Measurements from ENCODE around the gene KYAT1. TPM values are rescaled to one million over a fixed set of nuclear protein-coding genes. Genes with fewer than 3 reads are reported as not detected.

The KYAT1 gene
- 9.9 and 13.5 TPM in 2 replicates for total RNA-seq
- 9.8 TPM for polyA plus RNA-seq (2012)

DNA sequence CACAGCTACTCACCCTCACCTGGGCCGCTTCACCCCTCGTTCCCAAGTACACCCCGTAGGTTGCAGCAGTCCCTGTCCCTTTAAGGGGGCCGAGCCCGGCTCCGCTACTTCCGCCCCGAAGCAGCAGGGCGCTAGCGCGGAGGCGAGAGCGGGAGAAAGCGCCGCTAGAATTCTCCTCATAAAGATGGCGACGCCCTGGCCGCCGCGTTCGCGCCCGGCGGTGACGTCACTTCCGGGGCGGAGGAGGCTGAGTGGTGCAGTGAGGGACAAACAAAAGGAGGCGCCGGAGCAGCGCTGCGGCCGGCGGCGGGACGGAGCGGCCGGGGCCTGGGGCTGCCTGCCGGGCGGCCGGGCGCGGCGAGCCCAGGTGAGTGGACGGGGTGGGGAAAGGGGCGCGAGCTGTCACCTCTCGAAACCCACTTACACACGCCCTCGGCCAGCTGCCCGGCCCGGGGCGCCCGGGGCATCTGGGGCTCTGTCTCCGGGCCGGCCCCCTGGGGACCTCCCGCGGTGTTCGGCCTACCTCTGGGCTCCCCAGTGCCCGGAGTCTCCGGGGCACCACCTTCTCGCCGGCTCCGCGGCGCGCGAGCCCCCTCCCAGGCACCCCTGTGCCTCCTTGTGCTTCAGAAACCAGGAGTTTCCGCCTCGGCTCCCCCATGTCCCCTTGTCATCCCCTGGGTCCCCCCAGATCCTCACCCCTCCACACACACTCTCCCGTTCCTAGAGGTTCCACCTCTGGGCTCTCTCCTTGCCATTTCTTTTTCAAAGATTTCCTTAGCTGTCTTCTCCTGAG, at the start of gene KYAT1, which contains the start of gene LRRC8A:
TSS of gene KYAT1 (minus strand) at position 67 of the 793 bp plus-strand sequence. CDS start 36,545 bp downstream, outside the sequence.
TSS of gene LRRC8A (plus strand) at position 250 of the 793 bp plus-strand sequence. CDS start 25,032 bp downstream, outside the sequence.
- peak; percentile 97 for DNase-seq (ENCODE audit: low read depth)

DNA sequence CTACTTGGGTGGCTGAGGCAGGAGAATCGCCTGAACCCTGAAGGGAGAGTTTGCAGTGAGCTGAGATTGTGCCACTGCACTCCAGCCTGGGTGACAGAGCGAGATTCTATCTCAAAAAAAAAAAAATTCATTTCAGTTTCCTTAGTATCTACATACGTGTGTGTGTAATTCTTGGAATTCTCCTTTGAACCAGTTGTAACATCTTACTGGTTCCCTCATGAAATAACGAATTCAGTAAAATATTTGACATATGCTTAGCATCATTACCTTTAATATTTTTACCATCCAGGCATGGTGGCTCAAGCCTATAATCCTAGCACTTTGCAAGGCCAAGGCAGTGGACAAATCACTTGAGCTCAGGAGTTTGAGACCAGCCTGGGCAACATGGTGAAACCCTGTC, 47.8 kb upstream of the KYAT1 start:
- DNase-seq (ENCODE audit: low read depth) = no peak

DNA sequence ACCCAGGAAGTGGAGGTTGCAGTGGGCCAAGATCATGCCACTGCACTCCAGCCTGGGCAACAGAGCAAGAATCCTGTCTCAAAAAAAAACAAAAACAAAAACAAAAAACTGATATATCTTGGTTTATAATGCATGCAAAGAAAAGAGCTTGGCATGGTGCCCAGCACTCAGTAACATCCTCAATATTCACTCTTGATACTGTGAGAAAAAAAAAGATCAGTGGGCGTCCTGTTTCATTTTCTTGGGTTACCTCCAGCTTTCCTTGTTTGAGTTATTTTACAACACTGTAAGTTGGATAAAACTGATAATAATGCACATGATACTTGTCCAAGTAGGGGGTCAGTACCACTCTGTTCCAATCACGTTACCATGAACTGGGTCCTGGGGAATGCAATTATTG, 46.9 kb upstream of the KYAT1 start:
- DNase-seq (ENCODE audit: low read depth) = no peak

DNA sequence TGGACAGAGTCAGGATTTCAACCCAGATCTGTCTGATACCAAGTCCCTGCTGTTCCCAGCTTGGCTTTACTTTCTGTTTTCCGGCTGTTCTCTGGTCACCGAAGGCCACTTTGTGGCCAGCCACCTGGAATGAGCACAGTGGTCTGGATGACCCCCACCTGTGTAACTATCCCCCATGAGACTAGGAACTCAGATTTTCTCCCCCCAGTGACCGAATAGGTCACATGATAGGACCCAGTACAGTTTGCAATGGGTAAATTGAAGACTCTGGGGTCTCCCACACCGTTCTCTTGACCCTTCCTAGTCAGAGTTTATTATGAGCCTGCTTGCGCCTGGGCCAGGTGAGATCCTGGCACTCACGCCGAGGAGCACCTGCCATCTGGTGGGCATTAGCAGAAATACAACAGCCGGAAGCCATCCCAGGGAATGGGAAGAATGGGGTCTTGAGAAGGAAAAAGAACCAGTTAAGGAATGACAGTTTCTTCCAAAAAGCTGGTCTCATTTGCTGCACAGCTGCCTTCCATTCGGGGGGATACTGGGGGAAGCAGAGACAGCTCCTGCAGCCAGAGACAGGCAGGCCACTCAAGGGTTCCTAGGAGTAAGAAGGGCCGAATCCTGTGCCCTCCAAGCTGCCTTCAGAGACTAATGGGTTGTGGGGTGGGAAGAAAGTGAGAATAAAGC, 46.1 kb upstream of the KYAT1 start:
- no peak for DNase-seq (ENCODE audit: low read depth)

DNA sequence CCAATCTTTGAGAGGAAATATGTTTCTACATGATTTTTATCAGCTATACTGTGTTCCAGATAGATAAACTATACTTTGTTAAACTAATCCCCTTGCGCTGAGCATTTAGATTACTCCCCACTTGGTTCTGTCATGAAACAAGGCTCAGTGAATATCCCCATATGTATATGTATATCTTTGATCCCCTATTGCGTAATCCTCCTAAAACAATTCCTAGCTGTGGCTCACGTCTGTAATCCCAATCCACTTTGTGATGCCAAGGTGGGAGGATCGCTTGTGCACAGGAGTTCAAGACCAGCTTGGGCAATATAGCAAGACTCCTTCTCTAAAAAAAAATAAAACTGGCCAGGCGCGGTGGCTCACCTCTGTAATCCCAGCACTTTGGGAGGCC, 41.7 kb upstream of the KYAT1 start:
- no peak for DNase-seq (ENCODE audit: low read depth)

DNA sequence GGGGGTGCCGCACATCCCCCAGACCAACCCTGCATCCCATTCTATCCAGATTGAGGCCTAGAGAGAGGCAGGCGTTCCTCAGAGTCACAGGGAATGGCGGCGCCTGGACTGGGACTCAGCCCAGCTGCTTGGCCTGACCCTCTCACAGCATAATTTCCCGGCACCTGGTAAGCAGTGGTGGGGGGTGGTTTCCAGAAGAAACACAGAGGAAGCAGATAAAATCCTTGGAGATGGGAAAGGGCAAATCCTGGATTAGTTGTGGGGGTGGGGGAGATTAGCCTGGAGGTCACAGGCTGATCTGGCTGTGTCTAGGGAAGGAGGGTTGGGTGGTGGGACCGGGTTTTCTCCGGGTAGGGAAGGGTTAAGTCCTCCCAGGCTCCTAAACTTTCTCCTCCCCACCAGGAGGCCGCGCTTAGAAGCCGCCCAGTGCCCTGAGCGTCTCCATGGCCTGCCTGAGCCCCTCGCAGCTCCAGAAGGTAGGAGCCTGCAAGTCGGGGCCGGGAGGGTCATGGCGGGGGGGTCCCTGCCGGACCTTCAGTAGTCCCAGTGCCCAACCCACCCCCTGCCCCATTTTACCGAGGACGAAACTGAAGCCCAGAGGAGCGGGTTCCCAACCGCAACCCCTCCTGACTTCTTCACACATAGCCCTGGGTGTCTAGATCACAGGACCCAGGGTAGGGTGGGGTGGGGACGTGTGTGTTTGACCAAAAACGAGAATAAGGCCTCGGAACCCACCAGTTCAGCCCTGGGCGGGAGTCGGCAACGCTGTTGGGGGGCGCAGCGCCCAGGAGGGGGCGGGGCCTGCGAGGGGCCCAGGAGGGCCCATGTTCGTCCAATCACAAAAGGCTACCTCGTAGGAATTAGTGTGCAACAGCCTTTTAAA, 40.4 kb upstream of the KYAT1 start:
- peak; percentile 71 for DNase-seq (ENCODE audit: low read depth)

DNA sequence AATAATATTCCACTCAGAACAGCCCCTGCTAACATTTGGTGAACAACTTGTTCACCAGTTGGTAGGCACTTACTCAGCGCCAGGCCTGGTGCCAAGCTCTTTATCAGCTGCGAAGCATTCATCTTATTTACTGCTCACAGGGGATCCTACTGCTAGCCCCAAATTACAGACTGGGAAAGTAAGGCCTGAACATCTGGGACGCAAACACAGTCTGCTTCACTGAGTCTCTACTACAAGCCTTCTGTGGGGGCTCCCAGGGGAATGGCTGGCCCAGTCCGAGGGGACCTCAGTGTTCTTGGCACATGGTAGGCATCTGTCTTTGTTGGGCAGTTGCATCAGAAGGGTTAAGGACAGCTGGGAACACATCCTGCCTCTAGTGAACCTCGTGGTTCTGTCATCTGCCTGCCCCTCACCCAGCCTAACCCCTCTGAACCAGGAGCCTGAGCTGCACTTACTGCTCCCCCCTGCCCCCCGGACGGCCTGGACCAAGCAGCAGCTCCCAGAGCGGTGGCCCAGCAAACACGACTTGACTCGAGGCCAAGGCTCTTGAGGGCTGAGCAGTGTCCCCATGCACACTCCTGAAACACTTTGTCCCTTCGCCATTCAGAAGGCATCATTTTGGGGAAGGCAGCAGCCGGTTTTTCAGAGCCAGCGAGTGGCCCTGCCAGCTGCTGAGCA, 38.8 kb upstream of the KYAT1 start, which contains the start of gene PHYHD1:
TSS of gene PHYHD1 (plus strand) at position 602 of the 678 bp plus-strand sequence. CDS start 1,342 bp downstream, outside the sequence.
- peak; percentile 93 for DNase-seq (ENCODE audit: low read depth)

DNA sequence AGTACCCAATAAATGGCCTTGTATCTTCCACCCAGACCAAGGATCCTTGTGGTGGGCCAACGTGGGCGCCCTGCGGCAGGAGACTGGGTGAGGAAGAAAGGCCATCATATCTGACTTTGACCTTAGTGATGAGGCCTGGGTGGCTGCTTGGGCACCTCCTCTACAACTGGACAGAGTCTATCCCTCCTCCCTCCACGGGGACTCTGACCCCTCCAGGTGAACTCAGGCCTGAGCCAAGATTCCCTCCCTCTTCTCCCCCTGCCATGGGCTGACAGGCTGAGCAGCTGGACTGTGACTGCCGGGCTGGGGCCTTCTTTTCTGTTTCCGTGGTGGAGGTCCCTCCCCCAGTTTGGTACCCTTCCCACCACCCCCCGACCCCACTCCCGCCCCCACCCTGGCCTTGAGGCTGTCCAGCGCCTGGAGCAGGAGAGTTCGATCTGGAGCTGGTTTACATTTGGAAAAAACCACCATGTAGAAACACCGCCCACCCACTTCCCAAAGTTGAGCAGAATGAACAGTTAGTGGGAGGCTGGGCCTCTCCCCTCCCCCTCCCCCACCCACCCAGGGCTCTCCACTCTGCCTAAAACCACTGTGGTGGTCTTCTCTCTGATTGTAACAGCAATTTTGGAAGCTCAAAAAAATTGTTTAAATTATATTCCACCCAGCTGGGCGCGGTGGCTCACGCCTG, 37.8 kb upstream of the KYAT1 start:
- no peak for DNase-seq (ENCODE audit: low read depth)

DNA sequence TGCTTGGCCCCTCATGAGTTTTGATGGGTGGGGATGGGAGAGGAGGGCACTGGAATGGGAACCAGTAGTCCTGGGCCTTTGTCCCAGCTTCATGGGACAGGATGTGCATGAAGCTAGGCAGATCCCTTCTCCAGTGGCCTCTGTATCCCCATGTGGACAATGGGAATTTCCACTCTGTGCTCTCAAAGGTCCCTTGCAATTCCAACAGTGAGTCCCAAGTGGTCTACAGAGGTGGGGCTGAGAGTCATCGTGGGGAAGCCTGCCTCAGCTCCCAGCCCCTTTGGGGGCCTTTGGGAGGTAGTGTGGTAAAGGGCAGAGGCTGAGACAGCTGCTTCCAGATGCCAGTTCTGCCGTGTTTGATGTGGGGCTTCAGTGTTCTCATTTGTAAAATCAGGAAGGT, 37.2 kb upstream of the KYAT1 start:
- no peak for DNase-seq (ENCODE audit: low read depth)

DNA sequence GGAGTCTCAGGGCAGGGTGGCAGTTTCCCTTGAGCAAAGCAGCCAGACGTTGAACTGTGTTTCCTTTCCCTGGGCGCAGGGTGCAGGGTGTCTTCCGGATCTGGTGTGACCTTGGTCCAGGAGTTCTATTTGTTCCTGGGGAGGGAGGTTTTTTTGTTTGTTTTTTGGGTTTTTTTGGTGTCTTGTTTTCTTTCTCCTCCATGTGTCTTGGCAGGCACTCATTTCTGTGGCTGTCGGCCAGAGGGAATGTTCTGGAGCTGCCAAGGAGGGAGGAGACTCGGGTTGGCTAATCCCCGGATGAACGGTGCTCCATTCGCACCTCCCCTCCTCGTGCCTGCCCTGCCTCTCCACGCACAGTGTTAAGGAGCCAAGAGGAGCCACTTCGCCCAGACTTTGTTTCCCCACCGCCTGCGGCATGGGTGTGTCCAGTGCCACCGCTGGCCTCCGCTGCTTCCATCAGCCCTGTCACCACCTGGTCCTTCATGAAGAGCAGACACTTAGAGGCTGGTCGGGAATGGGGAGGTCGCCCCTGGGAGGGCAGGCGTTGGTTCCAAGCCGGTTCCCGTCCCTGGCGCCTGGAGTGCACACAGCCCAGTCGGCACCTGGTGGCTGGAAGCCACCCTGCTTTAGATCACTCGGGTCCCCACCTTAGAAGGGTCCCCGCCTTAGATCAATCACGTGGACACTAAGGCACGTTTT, 35.5 kb upstream of the KYAT1 start:
- peak; percentile 73 for DNase-seq (ENCODE audit: low read depth)

DNA sequence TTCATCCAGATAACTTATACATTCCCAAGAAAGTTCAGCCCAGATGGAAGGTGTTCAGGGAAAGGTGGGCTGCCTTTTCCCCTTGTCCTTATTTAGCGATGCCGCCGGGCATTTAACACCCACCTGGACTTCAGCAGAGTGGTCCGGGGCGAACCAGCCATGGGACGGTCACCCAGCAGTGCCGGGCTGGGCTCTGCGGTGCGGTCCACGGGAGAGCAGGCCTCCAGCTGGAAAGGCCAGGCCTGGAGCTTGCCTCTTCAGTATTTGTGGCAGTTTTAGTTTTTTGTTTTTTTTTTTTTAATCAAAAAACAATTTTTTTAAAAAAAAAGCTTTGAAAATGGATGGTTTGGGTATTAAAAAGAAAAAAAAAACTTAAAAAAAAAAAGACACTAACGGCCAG, 35.0 kb upstream of the KYAT1 start:
- no peak for DNase-seq (ENCODE audit: low read depth)

DNA sequence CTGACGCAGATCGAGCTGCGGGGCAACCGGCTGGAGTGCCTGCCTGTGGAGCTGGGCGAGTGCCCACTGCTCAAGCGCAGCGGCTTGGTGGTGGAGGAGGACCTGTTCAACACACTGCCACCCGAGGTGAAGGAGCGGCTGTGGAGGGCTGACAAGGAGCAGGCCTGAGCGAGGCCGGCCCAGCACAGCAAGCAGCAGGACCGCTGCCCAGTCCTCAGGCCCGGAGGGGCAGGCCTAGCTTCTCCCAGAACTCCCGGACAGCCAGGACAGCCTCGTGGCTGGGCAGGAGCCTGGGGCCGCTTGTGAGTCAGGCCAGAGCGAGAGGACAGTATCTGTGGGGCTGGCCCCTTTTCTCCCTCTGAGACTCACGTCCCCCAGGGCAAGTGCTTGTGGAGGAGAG, 34.5 kb upstream of the KYAT1 start:
- no peak for DNase-seq (ENCODE audit: low read depth)

DNA sequence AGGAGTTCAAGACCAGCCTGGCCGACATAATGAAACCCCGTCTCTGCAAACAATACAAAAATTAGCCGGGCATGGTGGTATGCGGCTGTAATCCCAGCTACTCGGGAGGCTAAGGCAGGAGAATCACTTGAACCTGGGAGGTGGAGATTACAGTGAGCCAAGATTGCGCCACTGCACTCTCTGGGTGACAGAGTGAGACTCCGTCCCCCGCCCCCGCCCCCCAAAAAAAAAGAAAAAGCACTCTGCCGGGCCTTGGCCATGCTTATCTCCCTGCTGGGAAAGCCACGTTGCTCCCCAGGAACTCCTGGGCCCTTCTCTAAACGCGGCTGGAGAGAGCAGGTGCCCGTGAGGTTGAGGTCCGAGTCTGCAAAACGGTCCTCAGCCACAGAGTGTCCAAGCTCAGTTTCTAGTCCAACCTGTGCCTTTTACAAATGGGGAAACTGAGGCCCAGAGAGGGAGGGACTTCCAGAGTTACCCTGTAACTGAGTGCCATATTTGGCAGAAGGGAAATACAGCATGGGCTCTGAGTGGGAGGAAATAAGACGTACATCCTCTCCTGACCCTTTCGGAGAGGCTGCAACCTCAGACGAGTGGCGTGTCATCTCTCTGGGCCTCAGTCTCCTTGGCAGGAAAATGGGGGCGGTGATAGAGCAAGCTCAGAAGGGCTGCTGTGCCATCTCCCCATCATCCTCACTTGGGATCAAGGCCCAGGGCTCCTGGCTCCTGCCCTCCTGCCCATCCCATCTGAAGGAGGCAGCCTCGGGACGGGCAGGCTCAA, 32.4 kb upstream of the KYAT1 start:
- no peak for DNase-seq (ENCODE audit: low read depth)

DNA sequence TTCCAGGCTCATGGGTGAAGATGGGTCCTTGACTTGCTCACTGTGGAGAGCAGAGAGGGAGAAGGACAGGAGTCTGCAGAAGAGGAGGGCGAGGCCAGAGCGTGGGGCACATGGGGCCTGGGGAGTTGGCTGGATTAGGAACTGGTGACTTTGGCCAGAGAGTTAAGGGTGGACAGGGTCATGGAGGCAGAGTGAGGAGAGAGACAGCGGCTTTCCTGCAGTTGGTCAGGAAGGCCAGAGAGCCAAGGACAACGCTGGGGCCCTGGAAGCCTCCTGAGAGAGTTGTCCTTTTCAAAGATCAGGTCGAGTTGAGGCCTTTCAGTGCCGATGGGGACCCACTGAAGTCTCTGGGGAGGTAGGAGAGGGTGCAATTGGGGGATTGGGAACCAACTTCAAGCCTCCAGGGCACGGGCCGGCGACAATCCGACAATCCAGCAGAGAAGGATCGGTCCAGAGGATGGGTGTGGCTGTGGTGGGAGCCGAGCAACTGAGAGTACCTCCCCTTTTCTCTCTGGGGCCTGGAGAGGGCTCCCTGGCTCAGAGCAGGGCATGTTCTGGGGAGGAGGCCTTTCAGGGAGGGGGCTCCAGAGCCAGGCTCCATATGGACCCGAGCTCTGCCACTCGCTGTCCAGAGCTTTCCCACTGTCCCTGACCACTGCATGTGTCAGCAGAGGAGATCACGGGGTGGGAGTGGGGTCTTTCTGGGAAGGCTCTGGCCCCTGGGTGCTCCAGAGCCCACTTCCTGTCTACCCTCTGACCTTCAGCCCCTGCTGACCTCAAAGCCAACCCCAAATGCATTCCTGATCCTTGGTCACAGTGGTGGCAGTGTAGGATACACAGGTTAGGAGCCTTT, 31.5 kb upstream of the KYAT1 start:
- DNase-seq (ENCODE audit: low read depth) = no peak

DNA sequence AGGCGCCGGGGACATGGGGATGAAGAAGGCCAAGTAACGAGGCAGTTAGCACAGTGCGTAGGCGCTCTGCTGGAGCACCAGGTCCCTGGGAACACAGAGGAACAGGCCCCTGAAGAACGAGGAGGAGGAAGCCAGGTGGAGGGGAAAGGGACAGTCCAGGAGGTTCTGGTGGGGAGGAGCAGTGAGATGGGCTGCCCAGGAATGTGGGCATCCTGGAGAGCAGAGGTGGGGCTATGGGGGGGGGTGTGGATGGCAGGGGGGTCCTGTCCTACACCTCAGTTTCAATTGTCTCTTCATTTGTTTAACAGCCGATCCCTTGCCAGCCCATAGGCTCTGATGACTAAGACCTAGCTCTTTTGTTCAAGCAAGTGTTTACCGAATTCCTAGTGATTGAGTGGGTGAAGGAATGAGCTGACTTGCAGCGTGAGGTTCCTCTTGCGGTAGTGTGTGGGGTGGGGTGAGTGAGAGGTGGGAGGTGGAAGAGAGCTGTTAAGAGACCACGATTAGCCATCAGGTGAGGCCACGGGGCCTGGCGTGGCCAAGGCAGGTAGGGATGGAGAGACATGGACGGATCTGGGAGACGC, 30.6 kb upstream of the KYAT1 start:
- peak; percentile 67 for DNase-seq (ENCODE audit: low read depth)

DNA sequence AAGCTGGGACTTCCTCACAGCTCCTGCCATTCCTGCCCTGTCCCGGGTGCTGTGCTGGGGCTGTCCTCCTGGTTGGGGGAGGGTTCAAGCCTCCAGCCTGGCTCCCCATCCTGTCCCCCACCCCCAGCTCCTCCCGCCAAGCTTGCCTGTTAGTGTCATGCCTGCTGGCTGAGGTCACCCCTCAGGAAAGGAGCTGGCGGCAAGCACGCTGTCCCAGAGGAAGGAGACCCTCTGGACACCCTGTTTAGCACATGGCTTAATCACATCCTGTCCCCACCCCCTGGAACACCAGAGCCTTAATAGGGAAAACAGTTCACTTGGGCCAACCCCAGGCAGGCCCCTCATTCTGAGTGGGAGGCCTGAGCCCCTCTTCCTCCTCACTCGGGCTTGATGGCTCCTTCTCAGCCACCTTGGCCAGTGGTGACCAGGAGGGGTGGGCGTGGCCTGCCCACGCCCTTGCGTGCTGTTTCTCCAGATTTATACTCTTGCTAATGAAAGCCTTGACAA, 29.8 kb upstream of the KYAT1 start:
- DNase-seq (ENCODE audit: low read depth) = peak; percentile 80

DNA sequence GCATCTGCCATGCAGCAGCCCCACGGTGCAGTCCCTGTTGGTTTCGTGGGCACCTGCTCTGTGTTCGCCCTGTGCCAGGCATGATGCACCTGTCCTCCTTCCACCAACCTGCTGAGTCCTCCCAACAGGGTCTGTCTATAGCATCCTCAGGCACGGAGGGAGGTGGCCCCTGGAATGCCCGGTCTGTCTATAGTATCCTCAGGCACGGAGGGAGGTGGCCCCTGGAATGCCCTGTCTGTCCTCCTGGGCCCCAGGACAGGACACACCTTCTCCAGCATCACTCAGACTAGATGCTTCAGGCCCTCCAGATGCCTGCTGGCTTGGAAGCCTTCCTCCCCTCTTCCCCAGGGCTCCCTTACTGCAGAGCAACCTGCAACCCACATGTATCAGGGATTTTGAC, 29.2 kb upstream of the KYAT1 start:
- DNase-seq (ENCODE audit: low read depth) = no peak

Measured in myocyte (in vitro differentiated cells).